Measurements from ENCODE around the gene F10.
"Not testable (repeated sequence)": the region's sequence is repeated elsewhere in the genome, so short reads cannot be mapped to it uniquely, and the experiment has no call there.

F10 gene

DNA sequence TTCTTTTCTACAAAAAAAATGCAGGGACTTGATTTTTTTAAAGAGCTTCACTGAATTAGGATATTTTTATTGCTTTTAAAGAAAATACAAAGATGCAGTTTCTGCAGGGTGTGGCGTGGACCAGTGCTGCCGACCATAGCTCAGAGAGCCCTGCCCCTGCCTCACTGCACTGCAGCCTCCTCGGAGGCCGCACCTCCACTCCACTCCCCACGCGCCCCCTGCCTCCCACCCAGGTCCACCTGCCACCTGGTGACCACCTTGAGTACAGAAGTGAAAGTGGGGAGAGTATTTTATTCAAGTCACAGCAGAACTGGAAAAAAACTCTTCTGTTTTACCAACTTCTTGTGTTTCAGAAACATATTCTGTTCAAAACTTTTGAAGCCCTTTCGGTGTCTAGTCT lies 24.9 kb upstream of the F10 start:
- FAIRE-seq: no peak
- DNase-seq (ENCODE audit: extremely low spot score, insufficient read length, low read depth): no peak

DNA sequence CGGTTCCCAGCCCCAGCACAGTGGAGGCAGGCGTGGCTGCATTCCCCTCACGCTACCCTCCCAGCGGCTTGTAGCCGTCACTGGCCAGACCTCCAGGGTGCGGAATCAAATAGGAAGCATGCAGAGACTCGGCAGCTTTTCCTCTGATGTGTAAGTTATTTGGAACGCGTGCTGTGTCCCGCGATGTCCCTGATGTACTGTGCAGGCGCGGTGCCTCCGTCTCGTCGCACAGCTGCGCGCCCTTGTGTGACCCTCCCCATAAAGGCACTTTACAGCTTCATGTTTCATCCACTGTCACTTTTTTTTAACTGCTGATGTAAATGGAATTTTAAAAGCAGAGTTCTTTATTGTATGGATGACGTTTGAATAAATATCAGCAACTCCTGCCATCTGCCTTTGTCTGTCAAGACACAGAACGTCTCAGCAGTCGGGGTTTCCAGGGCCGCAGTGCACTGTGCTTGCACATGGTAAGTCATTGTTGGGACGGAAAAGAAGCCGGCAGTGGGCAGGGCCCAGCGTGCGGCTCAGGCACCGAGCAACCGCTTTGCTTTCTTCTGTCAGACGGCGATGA lies 24.4 kb upstream of the F10 start:
- no peak for FAIRE-seq
- no peak for DNase-seq (ENCODE audit: extremely low spot score, insufficient read length, low read depth)

DNA sequence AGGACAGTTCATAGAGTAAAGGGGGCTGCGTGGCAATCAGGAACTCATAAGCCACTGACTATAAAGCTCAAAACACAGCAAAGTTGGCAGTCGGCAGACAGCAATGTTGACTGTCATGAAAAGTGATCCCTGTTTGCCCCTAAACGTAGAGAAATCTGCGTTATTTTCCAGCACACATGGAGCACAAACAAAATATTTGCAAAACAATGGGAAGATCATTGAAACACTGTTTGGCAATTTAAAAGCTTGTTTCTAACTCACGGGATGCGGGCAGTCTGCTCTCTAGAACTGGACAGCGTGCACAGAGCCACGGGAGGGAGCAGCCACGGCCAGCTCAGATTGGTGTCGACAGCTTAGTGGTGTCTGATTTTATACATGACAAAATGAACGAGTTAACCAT lies 23.5 kb upstream of the F10 start:
- DNase-seq (ENCODE audit: extremely low spot score, insufficient read length, low read depth): no peak

GRCh38 chr13:113102302-113102701 lies 20.3 kb upstream of the F10 start:
- not testable (repeated sequence) for DNase-seq (ENCODE audit: extremely low spot score, insufficient read length, low read depth); FAIRE-seq

More for the DNA sequence above, 23.5 kb upstream of the F10 start:
- no peak for FAIRE-seq

DNA sequence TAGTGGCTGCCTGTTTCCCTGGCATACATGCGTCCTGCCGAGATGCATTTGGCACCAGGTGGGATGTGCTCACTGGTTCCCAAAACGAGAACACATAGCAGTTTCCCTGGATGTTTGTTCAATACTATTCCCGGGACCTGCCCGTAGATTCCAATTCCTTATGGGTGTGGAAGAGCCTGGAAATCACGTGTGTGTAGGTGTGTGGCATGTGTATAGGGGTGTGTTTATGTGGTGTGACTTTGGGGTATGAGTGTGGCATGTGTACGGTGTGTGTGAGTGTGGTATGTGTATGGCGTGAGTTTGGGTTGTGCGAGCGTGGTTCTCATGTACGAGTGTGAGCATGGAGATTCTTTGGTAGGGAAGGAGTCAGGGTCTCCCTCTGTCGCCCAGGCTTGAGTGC lies 19.9 kb upstream of the F10 start:
- FAIRE-seq: no peak
- DNase-seq (ENCODE audit: extremely low spot score, insufficient read length, low read depth): no peak

GRCh38 chr13:113103646-113104045 lies 19.0 kb upstream of the F10 start:
- DNase-seq (ENCODE audit: extremely low spot score, insufficient read length, low read depth) (no peak), FAIRE-seq (no peak)

GRCh38 chr13:113105032-113105920 lies 17.3 kb upstream of the F10 start, which contains the start of gene F7:
F7 (plus strand) TSS chr13:113105791; CDS start chr13:113105842, 51 bp downstream.
- DNase-seq (ENCODE audit: extremely low spot score, insufficient read length, low read depth) (no peak), FAIRE-seq (no peak)

GRCh38 chr13:113105921-113106452 lies 16.6 kb upstream of the F10 start:
- DNase-seq (ENCODE audit: extremely low spot score, insufficient read length, low read depth) (no peak), FAIRE-seq (no peak)

DNA sequence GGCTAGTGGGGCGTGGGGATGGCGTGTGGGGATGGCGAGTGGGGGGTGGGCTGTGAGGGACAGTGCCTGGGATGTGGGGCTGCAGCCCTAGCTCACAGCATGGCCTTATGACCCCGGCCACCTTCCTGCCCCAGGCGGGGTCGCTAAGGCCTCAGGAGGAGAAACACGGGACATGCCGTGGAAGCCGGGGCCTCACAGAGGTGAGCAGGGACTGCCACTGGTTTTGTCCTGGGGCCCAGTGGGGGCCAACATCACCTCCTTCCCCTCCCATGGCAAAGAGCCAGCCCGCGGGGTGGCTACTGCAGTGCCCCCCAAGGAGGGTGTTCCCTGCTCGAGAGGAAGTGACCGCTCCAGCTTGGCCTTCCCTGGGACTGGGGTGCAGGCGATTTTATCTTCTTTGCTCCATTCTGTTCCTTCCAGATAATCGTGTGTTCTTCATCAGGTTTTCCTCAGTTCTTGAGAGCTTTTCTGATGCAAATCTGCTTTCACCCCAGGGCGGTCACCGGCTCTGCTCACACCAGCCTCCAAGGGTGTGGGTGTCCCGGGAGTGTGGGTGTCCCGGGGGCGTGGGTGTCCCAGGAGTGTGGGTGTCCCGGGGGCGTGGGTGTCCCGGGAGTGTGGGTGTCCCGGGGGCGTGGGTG lies 15.8 kb upstream of the F10 start:
- DNase-seq (ENCODE audit: extremely low spot score, insufficient read length, low read depth) (no peak), FAIRE-seq (no peak)

GRCh38 chr13:113108521-113108920 lies 14.1 kb upstream of the F10 start:
- DNase-seq (ENCODE audit: extremely low spot score, insufficient read length, low read depth); FAIRE-seq: not testable (repeated sequence)

GRCh38 chr13:113109151-113110047 lies 13.2 kb upstream of the F10 start:
- DNase-seq (ENCODE audit: extremely low spot score, insufficient read length, low read depth): no peak
- no peak for FAIRE-seq

GRCh38 chr13:113110048-113110851 lies 12.3 kb upstream of the F10 start:
- FAIRE-seq: no peak
- no peak for DNase-seq (ENCODE audit: extremely low spot score, insufficient read length, low read depth)

DNA sequence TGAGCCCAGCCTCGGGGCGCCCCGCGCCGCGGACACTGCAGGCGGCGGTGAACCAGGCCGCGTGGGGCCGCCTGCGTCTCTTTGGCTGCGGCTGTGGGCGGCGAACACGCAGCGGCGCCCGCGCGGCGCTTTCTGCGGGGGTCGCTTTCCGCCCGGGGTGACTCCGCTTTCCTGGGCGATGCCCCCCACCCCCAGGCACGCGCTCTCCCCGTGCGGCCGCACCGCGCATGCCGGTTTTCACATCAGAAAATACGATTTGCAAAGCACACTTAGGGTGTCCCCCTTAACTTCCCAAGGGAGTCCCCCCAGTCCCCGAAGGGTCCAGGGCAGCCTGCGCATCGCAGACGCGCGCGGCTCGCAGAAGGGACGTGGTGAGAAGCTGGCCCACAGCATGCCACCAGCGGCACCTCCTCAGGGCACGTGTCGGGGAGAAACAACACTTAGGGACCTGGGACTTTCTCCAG lies 11.7 kb upstream of the F10 start:
- no peak for FAIRE-seq

GRCh38 chr13:113111821-113112220 lies 10.8 kb upstream of the F10 start:
- FAIRE-seq; DNase-seq (ENCODE audit: extremely low spot score, insufficient read length, low read depth): not testable (repeated sequence)

More for the DNA sequence above, 11.7 kb upstream of the F10 start:
- DNase-seq (ENCODE audit: extremely low spot score, insufficient read length, low read depth): no peak

- not testable (repeated sequence) for DNase-seq (ENCODE audit: extremely low spot score, insufficient read length, low read depth); FAIRE-seq
Observed at GRCh38 chr13:113112475-113112874, 10.1 kb upstream of the F10 start.

DNA sequence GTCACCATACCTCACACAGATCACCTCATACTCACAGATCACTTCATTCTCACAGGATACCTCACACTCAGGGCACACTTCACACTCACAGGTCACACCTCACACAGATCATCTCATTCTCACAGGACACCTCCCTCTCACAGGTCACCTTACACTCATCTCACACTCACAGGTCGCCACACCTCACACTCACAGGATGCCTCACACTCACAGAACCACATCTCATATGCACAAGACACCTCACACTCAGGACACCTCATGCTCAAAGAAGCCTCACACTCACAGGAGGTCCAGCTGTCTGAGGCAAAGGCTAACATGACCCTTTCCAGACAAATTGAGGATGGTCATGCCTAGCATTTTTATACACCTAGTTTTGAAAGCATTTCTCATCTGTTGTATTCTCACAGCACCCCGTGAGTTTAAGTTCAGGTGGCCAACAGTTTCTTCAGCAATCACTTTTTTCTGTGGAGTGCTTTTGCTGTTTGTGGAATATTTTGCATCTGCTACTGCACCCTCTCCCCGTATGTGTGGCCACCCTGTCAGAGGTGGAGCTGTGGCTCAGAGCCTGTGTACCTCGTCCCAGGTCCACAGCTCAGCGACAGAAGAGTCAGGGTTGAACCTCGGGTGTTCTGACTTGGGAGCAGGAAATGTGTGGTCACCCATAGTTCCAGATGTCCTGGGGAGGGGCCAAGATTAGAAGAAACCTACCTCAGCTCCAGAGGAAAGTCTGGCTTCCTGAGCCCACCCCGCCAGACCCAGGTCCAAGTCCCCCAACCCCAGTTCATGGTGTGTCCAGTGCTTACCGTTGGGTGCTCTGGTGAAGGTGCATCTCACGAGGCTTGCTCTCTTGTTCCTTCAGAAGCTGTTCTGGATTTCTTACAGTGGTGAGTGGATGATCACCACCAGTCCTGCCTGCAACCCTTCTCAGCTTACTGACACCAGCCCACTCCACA lies 9.4 kb upstream of the F10 start:
- DNase-seq (ENCODE audit: extremely low spot score, insufficient read length, low read depth) (no peak), FAIRE-seq (peak; percentile 33)

- FAIRE-seq (no peak), DNase-seq (ENCODE audit: extremely low spot score, insufficient read length, low read depth) (no peak)
Observed at GRCh38 chr13:113113846-113114271, 8.7 kb upstream of the F10 start.
